Natural killer cell (primary cell): ENCODE data around the gene CHST15. TPM values are rescaled to one million over a fixed set of nuclear protein-coding genes. Genes with fewer than 3 reads are reported as not detected.

ENCODE experiments used
- ATAC-seq, 3 donors: fragments of 150-1000 bp in 2 of 3; fragments of 200-7000 bp in 1 of 3; cut with Tn5 transposase; 1 replicate in 1 of 3; 2 replicates in 2 of 3; pipeline ENCODE4 v1.10.0; 2021; ENCODE audit warnings: mild to moderate bottlenecking in 2 of 3, moderate library complexity in 2 of 3
- DNase-seq, 2 donors: peaks; one replicate each; pipeline versions ENCODE4 v3.0.0 to v3.0.0-alpha.2; 2013 to 2021; ENCODE audit warnings: mixed read lengths in 1 of 2
- H3K27ac ChIP-seq: one replicate; pipeline ENCODE4 v1.5.1; 2013; ENCODE audit warnings: mild to moderate bottlenecking, low read length
- H3K27me3 ChIP-seq: one replicate; pipeline ENCODE4 v1.6.1; 2013; ENCODE audit warnings: low read length; ENCODE audit not compliant: control insufficient read depth, insufficient read depth
- H3K36me3 ChIP-seq: one replicate; pipeline ENCODE4 v1.6.1; 2013; ENCODE audit warnings: low read length; ENCODE audit not compliant: control insufficient read depth, insufficient read depth
- H3K4me1 ChIP-seq: one replicate; pipeline ENCODE4 v1.6.1; 2013; ENCODE audit warnings: low read length; ENCODE audit not compliant: control insufficient read depth, insufficient read depth
- H3K4me3 ChIP-seq: one replicate; pipeline ENCODE4 v1.5.1; 2013; ENCODE audit warnings: low read length
- H3K9me3 ChIP-seq: one replicate; pipeline ENCODE4 v1.6.1; 2013; ENCODE audit warnings: low read length; ENCODE audit not compliant: control insufficient read depth, insufficient read depth
- H3K27ac Mint-ChIP-seq, 2 donors: one replicate each; pipeline ENCODE4 v1.8.0; 2022; ENCODE audit warnings: mild to moderate bottlenecking in 2 of 2, mixed read lengths in 2 of 2, moderate library complexity in 1 of 2
- H3K27me3 Mint-ChIP-seq, 2 donors: one replicate each; pipeline ENCODE4 v1.8.0; 2022; ENCODE audit warnings: low read depth in 2 of 2, mixed read lengths in 2 of 2
- H3K36me3 Mint-ChIP-seq: one replicate; pipeline ENCODE4 v1.8.0; 2022; ENCODE audit warnings: mixed read lengths
- H3K4me1 Mint-ChIP-seq, 2 donors: one replicate each; pipeline ENCODE4 v1.8.0; 2022; ENCODE audit warnings: mixed read lengths in 2 of 2
- H3K4me3 Mint-ChIP-seq: one replicate; pipeline ENCODE4 v1.8.0; 2022; ENCODE audit warnings: mild to moderate bottlenecking, moderate library complexity, mixed read lengths
- H3K9me3 Mint-ChIP-seq, 2 donors: one replicate each; pipeline ENCODE4 v1.8.0; 2022; ENCODE audit warnings: mixed read lengths in 2 of 2
- WGBS: methylation state at CpG from one replicate; pipeline ENCODE4 v1.1.7; 2013; ENCODE audit warnings: missing lambda C conversion rate; ENCODE audit not compliant: insufficient coverage; 5-methylcytosine and 5-hydroxymethylcytosine counted together
- intact Hi-C: fragments of 100-400 bp; cut with micrococcal nuclease; formaldehyde crosslinking; loops from one replicate; pipeline ENCODE4 v1.14.2; 2022
- total RNA-seq, 4 donors: library from RNA; stranded (reverse); fragments of 120-200 nt in 1 of 4; gene quantifications; one replicate each; pipeline versions ENCODE4 v1.2.3 to v1.2.4, GENCODE V29; 2013 to 2022
- TF ChIP-seq, protein P1 (sequence below): fragments of 200-600 bp; IDR thresholded peaks from one replicate; pipeline ENCODE4 v1.8.0; 2022; ENCODE audit warnings: antibody characterized with exemption

CHST15 gene
- total RNA-seq, 3 donors from 2014 or later (not counting 1 experiment from before 2014, with no cell fraction given): 1.9 to 11.9 (median 8.7) TPM

DNA sequence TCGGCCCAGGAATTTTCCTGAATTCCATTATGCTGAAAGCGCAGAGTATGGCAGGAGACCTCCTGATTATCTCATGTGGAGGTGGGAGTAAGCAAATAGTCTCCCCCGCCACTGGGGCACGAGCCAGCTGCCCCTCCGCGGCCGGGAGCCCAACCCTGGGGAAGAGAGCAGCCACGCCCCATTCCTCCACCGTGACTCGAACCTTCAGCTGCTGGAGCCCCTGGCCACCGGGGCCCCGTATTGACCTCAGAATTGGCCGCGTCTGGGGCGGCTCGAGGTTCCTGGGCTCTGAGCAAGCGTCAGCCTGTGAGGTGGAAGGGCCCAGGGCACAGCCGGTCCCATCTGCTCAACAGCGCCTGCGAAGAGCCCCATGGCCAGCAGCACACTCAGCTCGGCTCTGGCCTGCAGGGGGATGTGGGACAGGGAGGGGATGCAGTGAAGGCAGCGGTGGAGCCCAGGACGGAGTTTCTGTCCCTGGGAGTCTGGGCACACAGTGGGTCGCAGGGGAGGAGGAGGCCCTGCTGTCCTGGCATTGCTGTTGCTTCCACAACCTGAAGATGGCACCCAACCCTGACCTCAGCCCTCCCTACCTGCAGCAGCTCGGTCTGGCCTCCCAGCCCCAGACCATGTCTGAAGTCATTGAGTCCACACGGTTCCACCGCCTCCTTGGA lies 97.8 kb downstream of the CHST15 start:
- Mint-ChIP-seq H3K27ac (no peak overlapping the region), H3K9me3 (no peaks in the 10 kb centered on the region), H3K36me3 (peaks cover 5% of the 10 kb centered on the region), H3K4me3 (no peak overlapping the region), H3K4me1 (peaks cover 10 to 19% of the 10 kb centered on the region in 2 donors), H3K27me3 (peaks cover 55 to 70% of the 10 kb centered on the region in 2 donors)
- peak in 1 of 3 donors; percentile 47 for ATAC-seq
- Histone ChIP-seq H3K4me3 (no peak overlapping the region), H3K27me3 (peaks cover 33% of the 10 kb centered on the region), H3K27ac (no peak overlapping the region), H3K36me3 (no peaks in the 10 kb centered on the region), H3K4me1 (peaks cover 30% of the 10 kb centered on the region), H3K9me3 (no peaks in the 10 kb centered on the region)
- TF ChIP-seq, protein P1, sequence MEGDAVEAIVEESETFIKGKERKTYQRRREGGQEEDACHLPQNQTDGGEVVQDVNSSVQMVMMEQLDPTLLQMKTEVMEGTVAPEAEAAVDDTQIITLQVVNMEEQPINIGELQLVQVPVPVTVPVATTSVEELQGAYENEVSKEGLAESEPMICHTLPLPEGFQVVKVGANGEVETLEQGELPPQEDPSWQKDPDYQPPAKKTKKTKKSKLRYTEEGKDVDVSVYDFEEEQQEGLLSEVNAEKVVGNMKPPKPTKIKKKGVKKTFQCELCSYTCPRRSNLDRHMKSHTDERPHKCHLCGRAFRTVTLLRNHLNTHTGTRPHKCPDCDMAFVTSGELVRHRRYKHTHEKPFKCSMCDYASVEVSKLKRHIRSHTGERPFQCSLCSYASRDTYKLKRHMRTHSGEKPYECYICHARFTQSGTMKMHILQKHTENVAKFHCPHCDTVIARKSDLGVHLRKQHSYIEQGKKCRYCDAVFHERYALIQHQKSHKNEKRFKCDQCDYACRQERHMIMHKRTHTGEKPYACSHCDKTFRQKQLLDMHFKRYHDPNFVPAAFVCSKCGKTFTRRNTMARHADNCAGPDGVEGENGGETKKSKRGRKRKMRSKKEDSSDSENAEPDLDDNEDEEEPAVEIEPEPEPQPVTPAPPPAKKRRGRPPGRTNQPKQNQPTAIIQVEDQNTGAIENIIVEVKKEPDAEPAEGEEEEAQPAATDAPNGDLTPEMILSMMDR: no peak
- 18% methylated on average over 27 of the region's 27 CpGs for WGBS
- peak in 1 of 2 donors; percentile 47 for DNase-seq
- intact Hi-C loops: no loop called here

DNA sequence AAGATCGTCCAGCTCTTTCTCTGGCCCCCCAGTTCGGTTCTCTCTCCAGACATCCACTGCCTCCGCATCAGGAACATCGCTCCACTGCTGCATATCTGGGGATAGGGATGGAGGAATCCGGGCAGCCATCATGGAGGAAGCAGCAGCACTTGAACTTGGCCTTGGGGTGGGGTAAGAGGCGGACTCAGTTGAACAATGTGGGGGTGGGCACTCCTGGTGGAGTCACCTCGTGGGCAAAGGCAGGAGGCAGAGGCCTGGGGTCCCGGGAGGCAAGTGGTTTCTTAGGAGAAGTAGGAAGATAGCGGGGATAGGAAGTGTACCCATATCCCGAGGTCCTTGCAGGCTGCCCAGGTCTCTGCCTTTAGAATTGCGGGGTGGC lies 98.3 kb downstream of the CHST15 start:
- no peaks in the 10 kb centered on the region for H3K9me3 Mint-ChIP-seq
- no peak overlapping the region for H3K4me3 Mint-ChIP-seq
- intact Hi-C loops: no loop called here
- WGBS: 49% methylated on average over 11 of the region's 11 CpGs
- no peak overlapping the region for H3K27ac Mint-ChIP-seq
- H3K9me3 ChIP-seq: no peaks in the 10 kb centered on the region
- H3K4me1 Mint-ChIP-seq: peaks cover 10 to 19% of the 10 kb centered on the region in 2 donors
- H3K27me3 ChIP-seq: peaks cover 34% of the 10 kb centered on the region
- no peak overlapping the region for H3K4me3 ChIP-seq
- TF ChIP-seq, protein P1: no peak
- DNase-seq (no peak), ATAC-seq (no peak)
- no peaks in the 10 kb centered on the region for H3K36me3 ChIP-seq
- peaks cover 30% of the 10 kb centered on the region for H3K4me1 ChIP-seq
- H3K36me3 Mint-ChIP-seq: peaks cover 6% of the 10 kb centered on the region
- peaks cover 61 to 75% of the 10 kb centered on the region in 2 donors for H3K27me3 Mint-ChIP-seq
- H3K27ac ChIP-seq: no peak overlapping the region

DNA sequence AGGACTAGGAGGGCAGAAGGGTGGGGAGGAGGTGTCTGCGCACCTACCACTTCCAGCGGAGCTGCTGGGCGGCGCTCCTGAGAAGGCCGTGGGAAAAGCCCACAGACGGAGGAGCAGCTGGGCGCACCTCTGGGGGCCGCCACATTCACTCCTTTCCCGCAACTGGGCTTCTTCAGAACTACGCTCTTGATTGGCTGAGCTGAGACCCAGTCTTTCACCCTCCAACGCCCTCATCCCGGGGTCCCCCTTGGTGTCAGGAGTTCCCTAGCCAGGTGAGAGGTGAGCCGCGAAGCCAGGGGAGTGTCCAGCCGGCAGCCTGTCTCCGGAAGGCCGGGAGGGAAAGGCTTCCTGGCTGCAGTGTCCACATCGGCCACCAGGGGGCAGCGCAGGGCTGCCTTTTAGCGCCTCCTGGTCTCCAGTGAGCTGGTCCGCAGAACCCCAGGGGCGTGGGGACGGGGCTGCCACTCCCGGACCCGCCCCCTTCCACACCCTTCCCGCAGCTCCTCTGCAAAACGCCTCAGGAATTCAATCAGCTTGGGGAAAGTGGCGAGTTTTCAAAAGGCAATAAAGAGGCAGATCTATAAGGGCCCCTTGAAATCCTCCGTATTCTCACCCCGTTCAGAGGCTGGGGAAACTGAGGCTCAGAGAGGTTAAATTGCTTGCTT lies 98.8 kb downstream of the CHST15 start:
- no peak overlapping the region for H3K4me3 ChIP-seq

More for the DNA sequence above, 98.8 kb downstream of the CHST15 start:
- DNase-seq (peak; percentile 79 to 84), ATAC-seq (peak; percentile 84 to 90 (median 87))
- H3K4me1 ChIP-seq: peaks cover 30% of the 10 kb centered on the region
- Mint-ChIP-seq H3K27me3 (peaks cover 66 to 80% of the 10 kb centered on the region in 2 donors), H3K27ac (no peak overlapping the region), H3K4me3 (no peak overlapping the region), H3K9me3 (no peaks in the 10 kb centered on the region), H3K4me1 (peaks cover 10 to 18% of the 10 kb centered on the region in 2 donors), H3K36me3 (peaks cover 6% of the 10 kb centered on the region)
- WGBS: 7% methylated on average over 30 of the region's 30 CpGs
- H3K27me3 ChIP-seq: peaks cover 34% of the 10 kb centered on the region
- no peak overlapping the region for H3K27ac ChIP-seq
- no peaks in the 10 kb centered on the region for H3K9me3 ChIP-seq
- intact Hi-C loops: loop anchor here (1.0 kb wide), 1 partner anchor 395 kb away; no protein-coding TSS in a partner anchor
- no peaks in the 10 kb centered on the region for H3K36me3 ChIP-seq
- TF ChIP-seq, protein P1: peak; percentile 99
